HG02623 (cell line): ENCODE measurements around the gene SLC4A3.
"Not testable (repeated sequence)": the region's sequence is repeated elsewhere in the genome, so short reads cannot be mapped to it uniquely, and the experiment has no call there.

Experiments used
- ATAC-seq: cut with Tn5 transposase; IDR thresholded peaks from one replicate; pipeline ENCODE4 v1.9.1; 2021; ENCODE audit warnings: moderate library complexity; ENCODE audit not compliant: unreplicated experiment

SLC4A3 gene

GRCh38 chr2:219676586-219676985, 49.2 kb downstream of the SLC4A3 start:
- no peak for ATAC-seq

GRCh38 chr2:219679041-219679440, 51.6 kb downstream of the SLC4A3 start:
- no peak for ATAC-seq

GRCh38 chr2:219679571-219679970, 52.1 kb downstream of the SLC4A3 start:
- no peak for ATAC-seq

GRCh38 chr2:219680958-219681693, 53.7 kb downstream of the SLC4A3 start:
- no peak for ATAC-seq

- ATAC-seq: no peak
Measured at GRCh38 chr2:219681694-219682300, 54.4 kb downstream of the SLC4A3 start.

- ATAC-seq: not testable (repeated sequence)
Measured at GRCh38 chr2:219683474-219683873, 56.0 kb downstream of the SLC4A3 start.

GRCh38 chr2:219684721-219685689, 57.6 kb downstream of the SLC4A3 start:
- ATAC-seq: peak; percentile 97

- ATAC-seq: no peak
Measured at GRCh38 chr2:219687272-219687671, 59.8 kb downstream of the SLC4A3 start.

GRCh38 chr2:219687882-219688559, 60.6 kb downstream of the SLC4A3 start:
- ATAC-seq: no peak

- ATAC-seq: no peak
Measured at GRCh38 chr2:219688560-219689445, 61.4 kb downstream of the SLC4A3 start.

- no peak for ATAC-seq
Measured at GRCh38 chr2:219689676-219690628, 62.5 kb downstream of the SLC4A3 start.

GRCh38 chr2:219691571-219691970, 64.1 kb downstream of the SLC4A3 start:
- no peak for ATAC-seq
